Activated CD4-positive, CD25-positive, alpha-beta regulatory T cell (primary cell): ENCODE results near the gene NFATC2IP.
"Not testable (repeated sequence)": the region's sequence is repeated elsewhere in the genome, so short reads cannot be mapped to it uniquely, and the experiment has no call there.

ENCODE experiments used
- DNase-seq, 4 experiments: peaks; one replicate each; lab custom pipeline; 2025; lab: John Stamatoyannopoulos, UW

Gene NFATC2IP

GRCh38 chr16:28998837-28999236, 48.1 kb downstream of the NFATC2IP start:
- no peak for DNase-seq

GRCh38 chr16:28999577-28999976, 48.8 kb downstream of the NFATC2IP start:
- DNase-seq: no peak

GRCh38 chr16:29000019-29000418, 49.3 kb downstream of the NFATC2IP start:
- DNase-seq: no peak

GRCh38 chr16:29004496-29005139, 53.9 kb downstream of the NFATC2IP start:
- not testable (repeated sequence) for DNase-seq

- peak in 3 of 4 experiments; percentile 25 to 58 (median 49) for DNase-seq
These were observed 57.2 kb downstream of the NFATC2IP start for GRCh38 chr16:29007730-29008593.

- no peak for DNase-seq
These were observed 58.5 kb downstream of the NFATC2IP start for GRCh38 chr16:29009050-29009837.

- DNase-seq: no peak
These were observed 59.1 kb downstream of the NFATC2IP start for GRCh38 chr16:29009838-29010166.

- no peak for DNase-seq
These were observed 60.4 kb downstream of the NFATC2IP start for GRCh38 chr16:29011112-29011511.

GRCh38 chr16:29011851-29012250, 61.1 kb downstream of the NFATC2IP start:
- DNase-seq: no peak

- no peak for DNase-seq
These were observed 62.3 kb downstream of the NFATC2IP start for GRCh38 chr16:29012913-29013553.

- no peak for DNase-seq
These were observed 63.9 kb downstream of the NFATC2IP start for GRCh38 chr16:29014561-29015069.
